ENCODE measurements around the gene HCAR3.
"Not testable (repeated sequence)": the region's sequence is repeated elsewhere in the genome, so short reads cannot be mapped to it uniquely, and the experiment has no call there.

HCAR3 gene

GRCh38 chr12:122691566-122691965 is 25.0 kb downstream of the HCAR3 start:
- Histone ChIP-seq H3K4me1 (ENCODE audit: control insufficient read depth, insufficient read depth, low read length, poor library complexity, severe bottlenecking) (no peaks in the 10 kb centered on the region), H3K27ac (ENCODE audit: low read depth, low read length, severe bottlenecking) (no peak overlapping the region), H3K4me3 (ENCODE audit: extremely low read depth, insufficient read depth, low read length, poor library complexity, severe bottlenecking) (no peak overlapping the region), H3K36me3 (ENCODE audit: control insufficient read depth, insufficient read depth, low read length) (no peaks in the 10 kb centered on the region), H3K9me3 (ENCODE audit: control insufficient read depth, low read length) (no peaks in the 10 kb centered on the region)
- 93% methylated on average over 3 of the region's 3 CpGs; no CpG with 5 or more reads in 1 of the 2 experiments for WGBS, 2 experiments (ENCODE audit: insufficient coverage in 2 of 2)

- Histone ChIP-seq H3K9me3 (ENCODE audit: control insufficient read depth, low read length) (no peaks in the 10 kb centered on the region), H3K27ac (ENCODE audit: low read depth, low read length, severe bottlenecking) (no peak overlapping the region), H3K36me3 (ENCODE audit: control insufficient read depth, insufficient read depth, low read length) (no peaks in the 10 kb centered on the region), H3K4me3 (ENCODE audit: extremely low read depth, insufficient read depth, low read length, poor library complexity, severe bottlenecking) (no peak overlapping the region), H3K4me1 (ENCODE audit: control insufficient read depth, insufficient read depth, low read length, poor library complexity, severe bottlenecking) (no peaks in the 10 kb centered on the region)
- WGBS, 2 experiments (ENCODE audit: insufficient coverage in 2 of 2): 89 to 90% methylated on average over 2 to 3 of the region's 3 CpGs
Observed at GRCh38 chr12:122688291-122688690, 28.3 kb downstream of the HCAR3 start.

- 87 to 88% methylated on average over 5 of the region's 5 CpGs for WGBS, 2 experiments (ENCODE audit: insufficient coverage in 2 of 2)
- Histone ChIP-seq H3K4me3 (ENCODE audit: extremely low read depth, insufficient read depth, low read length, poor library complexity, severe bottlenecking) (no peak overlapping the region), H3K36me3 (ENCODE audit: control insufficient read depth, insufficient read depth, low read length) (no peaks in the 10 kb centered on the region), H3K9me3 (ENCODE audit: control insufficient read depth, low read length) (no peaks in the 10 kb centered on the region), H3K4me1 (ENCODE audit: control insufficient read depth, insufficient read depth, low read length, poor library complexity, severe bottlenecking) (no peaks in the 10 kb centered on the region), H3K27ac (ENCODE audit: low read depth, low read length, severe bottlenecking) (no peak overlapping the region)
Observed at GRCh38 chr12:122687086-122687485, 29.5 kb downstream of the HCAR3 start.

GRCh38 chr12:122686538-122686937 is 30.1 kb downstream of the HCAR3 start:
- Histone ChIP-seq H3K9me3 (ENCODE audit: control insufficient read depth, low read length) (no peaks in the 10 kb centered on the region), H3K27ac (ENCODE audit: low read depth, low read length, severe bottlenecking) (no peak overlapping the region), H3K36me3 (ENCODE audit: control insufficient read depth, insufficient read depth, low read length) (no peaks in the 10 kb centered on the region), H3K4me3 (ENCODE audit: extremely low read depth, insufficient read depth, low read length, poor library complexity, severe bottlenecking) (no peak overlapping the region), H3K4me1 (ENCODE audit: control insufficient read depth, insufficient read depth, low read length, poor library complexity, severe bottlenecking) (no peaks in the 10 kb centered on the region)
- 76% methylated on average over 2 of the region's 3 CpGs; no CpG with 5 or more reads in 1 of the 2 experiments for WGBS, 2 experiments (ENCODE audit: insufficient coverage in 2 of 2)

- H3K4me1 ChIP-seq (ENCODE audit: control insufficient read depth, insufficient read depth, low read length, poor library complexity, severe bottlenecking): peaks cover 3% of the 10 kb centered on the region
- WGBS, 2 experiments (ENCODE audit: insufficient coverage in 2 of 2): 41 to 88% methylated on average over 2 of the region's 5 CpGs
- H3K27ac ChIP-seq (ENCODE audit: low read depth, low read length, severe bottlenecking): no peak overlapping the region
- no peak overlapping the region for H3K4me3 ChIP-seq (ENCODE audit: extremely low read depth, insufficient read depth, low read length, poor library complexity, severe bottlenecking)
- H3K36me3 ChIP-seq (ENCODE audit: control insufficient read depth, insufficient read depth, low read length): no peaks in the 10 kb centered on the region
- H3K9me3 ChIP-seq (ENCODE audit: control insufficient read depth, low read length): no peaks in the 10 kb centered on the region
Observed at GRCh38 chr12:122684297-122684813, 32.3 kb downstream of the HCAR3 start.

GRCh38 chr12:122681814-122682213 is 34.8 kb downstream of the HCAR3 start:
- WGBS, 2 experiments (ENCODE audit: insufficient coverage in 2 of 2): 91 to 94% methylated on average over 4 of the region's 4 CpGs
- H3K27ac ChIP-seq (ENCODE audit: low read depth, low read length, severe bottlenecking): no peak overlapping the region
- H3K4me1 ChIP-seq (ENCODE audit: control insufficient read depth, insufficient read depth, low read length, poor library complexity, severe bottlenecking): peaks cover 10% of the 10 kb centered on the region

GRCh38 chr12:122680989-122681388 is 35.6 kb downstream of the HCAR3 start:
- H3K36me3 ChIP-seq (ENCODE audit: control insufficient read depth, insufficient read depth, low read length); H3K4me3 ChIP-seq (ENCODE audit: extremely low read depth, insufficient read depth, low read length, poor library complexity, severe bottlenecking); H3K9me3 ChIP-seq (ENCODE audit: control insufficient read depth, low read length); H3K4me1 ChIP-seq (ENCODE audit: control insufficient read depth, insufficient read depth, low read length, poor library complexity, severe bottlenecking); H3K27ac ChIP-seq (ENCODE audit: low read depth, low read length, severe bottlenecking): not testable (repeated sequence)
- WGBS, 2 experiments (ENCODE audit: insufficient coverage in 2 of 2): 83 to 89% methylated on average over 6 of the region's 6 CpGs

More at GRCh38 chr12:122681814-122682213, 34.8 kb downstream of the HCAR3 start:
- no peak overlapping the region for H3K4me3 ChIP-seq (ENCODE audit: extremely low read depth, insufficient read depth, low read length, poor library complexity, severe bottlenecking)
- H3K9me3 ChIP-seq (ENCODE audit: control insufficient read depth, low read length): no peaks in the 10 kb centered on the region
- no peaks in the 10 kb centered on the region for H3K36me3 ChIP-seq (ENCODE audit: control insufficient read depth, insufficient read depth, low read length)

- not testable (repeated sequence) for H3K4me3 ChIP-seq (ENCODE audit: extremely low read depth, insufficient read depth, low read length, poor library complexity, severe bottlenecking); H3K9me3 ChIP-seq (ENCODE audit: control insufficient read depth, low read length); H3K4me1 ChIP-seq (ENCODE audit: control insufficient read depth, insufficient read depth, low read length, poor library complexity, severe bottlenecking); H3K27ac ChIP-seq (ENCODE audit: low read depth, low read length, severe bottlenecking); H3K36me3 ChIP-seq (ENCODE audit: control insufficient read depth, insufficient read depth, low read length)
- 92 to 95% methylated on average over 16 to 22 of the region's 32 CpGs for WGBS, 2 experiments (ENCODE audit: insufficient coverage in 2 of 2)
Observed at GRCh38 chr12:122676781-122677180, 39.8 kb downstream of the HCAR3 start.

- WGBS, 2 experiments (ENCODE audit: insufficient coverage in 2 of 2): 90 to 92% methylated on average over 4 to 6 of the region's 8 CpGs
- not testable (repeated sequence) for H3K9me3 ChIP-seq (ENCODE audit: control insufficient read depth, low read length); H3K27ac ChIP-seq (ENCODE audit: low read depth, low read length, severe bottlenecking); H3K36me3 ChIP-seq (ENCODE audit: control insufficient read depth, insufficient read depth, low read length); H3K4me3 ChIP-seq (ENCODE audit: extremely low read depth, insufficient read depth, low read length, poor library complexity, severe bottlenecking); H3K4me1 ChIP-seq (ENCODE audit: control insufficient read depth, insufficient read depth, low read length, poor library complexity, severe bottlenecking)
Observed at GRCh38 chr12:122676015-122676414, 40.6 kb downstream of the HCAR3 start.

- Histone ChIP-seq H3K4me1 (ENCODE audit: control insufficient read depth, insufficient read depth, low read length, poor library complexity, severe bottlenecking) (no peaks in the 10 kb centered on the region), H3K9me3 (ENCODE audit: control insufficient read depth, low read length) (no peaks in the 10 kb centered on the region), H3K27ac (ENCODE audit: low read depth, low read length, severe bottlenecking) (no peak overlapping the region), H3K36me3 (ENCODE audit: control insufficient read depth, insufficient read depth, low read length) (no peaks in the 10 kb centered on the region), H3K4me3 (ENCODE audit: extremely low read depth, insufficient read depth, low read length, poor library complexity, severe bottlenecking) (no peak overlapping the region)
- WGBS, 2 experiments (ENCODE audit: insufficient coverage in 2 of 2): 81 to 84% methylated on average over 2 of the region's 2 CpGs
Observed at GRCh38 chr12:122672515-122672914, 44.1 kb downstream of the HCAR3 start.

GRCh38 chr12:122669397-122670070 is 47.1 kb downstream of the HCAR3 start:
- Histone ChIP-seq H3K36me3 (ENCODE audit: control insufficient read depth, insufficient read depth, low read length) (no peaks in the 10 kb centered on the region), H3K4me3 (ENCODE audit: extremely low read depth, insufficient read depth, low read length, poor library complexity, severe bottlenecking) (no peak overlapping the region), H3K4me1 (ENCODE audit: control insufficient read depth, insufficient read depth, low read length, poor library complexity, severe bottlenecking) (no peaks in the 10 kb centered on the region), H3K27ac (ENCODE audit: low read depth, low read length, severe bottlenecking) (no peak overlapping the region), H3K9me3 (ENCODE audit: control insufficient read depth, low read length) (no peaks in the 10 kb centered on the region)
- WGBS, 2 experiments (ENCODE audit: insufficient coverage in 2 of 2): 86 to 100% methylated on average over 1 to 2 of the region's 5 CpGs

Measured in mesodermal cell (in vitro differentiated cells).